DMS153 treated with DMSO at 0.1 percent for 48 hours (cell line): ENCODE measurements around the gene SHROOM3.
"Not testable (repeated sequence)": the region's sequence is repeated elsewhere in the genome, so short reads cannot be mapped to it uniquely, and the experiment has no call there.

Source experiments
- DNase-seq: peaks from one replicate; lab custom pipeline; 2025; ENCODE audit not compliant: unreplicated experiment; lab: John Stamatoyannopoulos, UW

SHROOM3 gene

GRCh38 chr4:76443376-76443775, 8.3 kb downstream of the SHROOM3 start:
- DNase-seq, result no peak

GRCh38 chr4:76445911-76446310, 10.9 kb downstream of the SHROOM3 start:
- no peak for DNase-seq

GRCh38 chr4:76447393-76447851, 12.4 kb downstream of the SHROOM3 start:
- no peak for DNase-seq

GRCh38 chr4:76448211-76448610, 13.2 kb downstream of the SHROOM3 start:
- no peak for DNase-seq

GRCh38 chr4:76449362-76449767, 14.3 kb downstream of the SHROOM3 start:
- no peak for DNase-seq

GRCh38 chr4:76449833-76450232, 14.8 kb downstream of the SHROOM3 start:
- no peak for DNase-seq

- no peak for DNase-seq
Measured at GRCh38 chr4:76453232-76453631, 18.2 kb downstream of the SHROOM3 start.

GRCh38 chr4:76454073-76454472, 19.0 kb downstream of the SHROOM3 start:
- DNase-seq, result not testable (repeated sequence)

GRCh38 chr4:76457885-76458284, 22.9 kb downstream of the SHROOM3 start:
- DNase-seq, result no peak

GRCh38 chr4:76458297-76458696, 23.3 kb downstream of the SHROOM3 start:
- DNase-seq, result no peak

- DNase-seq, result no peak
Measured at GRCh38 chr4:76458825-76459224, 23.8 kb downstream of the SHROOM3 start.

GRCh38 chr4:76459291-76459723, 24.3 kb downstream of the SHROOM3 start:
- no peak for DNase-seq

- no peak for DNase-seq
Measured at GRCh38 chr4:76463568-76463967, 28.5 kb downstream of the SHROOM3 start.

GRCh38 chr4:76470064-76470463, 35.0 kb downstream of the SHROOM3 start:
- DNase-seq, result no peak

GRCh38 chr4:76470532-76470931, 35.5 kb downstream of the SHROOM3 start:
- no peak for DNase-seq

- DNase-seq, result no peak
Measured at GRCh38 chr4:76476571-76476970, 41.5 kb downstream of the SHROOM3 start.

- no peak for DNase-seq
Measured at GRCh38 chr4:76484654-76485053, 49.6 kb downstream of the SHROOM3 start.

GRCh38 chr4:76485450-76485849, 50.4 kb downstream of the SHROOM3 start:
- peak; percentile 75 for DNase-seq

- DNase-seq, result no peak
Measured at GRCh38 chr4:76486588-76487276, 51.7 kb downstream of the SHROOM3 start.

GRCh38 chr4:76487621-76488020, 52.6 kb downstream of the SHROOM3 start:
- no peak for DNase-seq

GRCh38 chr4:76488455-76488854, 53.4 kb downstream of the SHROOM3 start:
- DNase-seq, result no peak

GRCh38 chr4:76488888-76489685, 54.1 kb downstream of the SHROOM3 start:
- no peak for DNase-seq
